Stimulated activated CD4-positive, alpha-beta T cell treated with anti-CD3 and anti-CD28 coated beads, TNF-alpha, amount 100 ng/mL, for 4 hours (primary cell): ENCODE data around the gene CST4.
"Not testable (repeated sequence)": the region's sequence is repeated elsewhere in the genome, so short reads cannot be mapped to it uniquely, and the experiment has no call there.

Source experiments
- DNase-seq, 3 experiments: peaks; one replicate each; pipeline ENCODE4 v3.0.0-alpha.2; 2020; ENCODE audit warnings: low read depth in 3 of 3

The CST4 gene

DNA sequence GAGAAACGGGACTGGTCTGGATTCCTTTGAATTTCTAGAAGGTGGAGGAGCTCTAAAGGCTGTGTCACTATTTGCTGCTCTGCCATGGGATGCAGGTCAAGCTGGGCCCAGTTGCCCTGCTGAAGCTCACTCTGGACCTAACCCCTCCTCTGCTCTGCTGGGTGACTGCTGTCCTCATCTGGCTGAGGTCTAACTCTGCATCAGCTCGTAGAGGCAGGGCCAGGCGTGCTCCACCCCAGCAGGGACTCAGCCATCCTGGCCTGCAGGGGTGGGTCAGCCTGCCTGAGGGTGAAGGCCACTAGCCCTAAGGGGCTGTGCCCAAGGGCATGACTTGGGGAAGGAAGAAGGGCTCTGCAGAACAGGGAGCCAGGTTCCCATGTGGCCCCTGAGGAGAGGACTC, 852 bp downstream of the CST4 start:
- no peak for DNase-seq

DNA sequence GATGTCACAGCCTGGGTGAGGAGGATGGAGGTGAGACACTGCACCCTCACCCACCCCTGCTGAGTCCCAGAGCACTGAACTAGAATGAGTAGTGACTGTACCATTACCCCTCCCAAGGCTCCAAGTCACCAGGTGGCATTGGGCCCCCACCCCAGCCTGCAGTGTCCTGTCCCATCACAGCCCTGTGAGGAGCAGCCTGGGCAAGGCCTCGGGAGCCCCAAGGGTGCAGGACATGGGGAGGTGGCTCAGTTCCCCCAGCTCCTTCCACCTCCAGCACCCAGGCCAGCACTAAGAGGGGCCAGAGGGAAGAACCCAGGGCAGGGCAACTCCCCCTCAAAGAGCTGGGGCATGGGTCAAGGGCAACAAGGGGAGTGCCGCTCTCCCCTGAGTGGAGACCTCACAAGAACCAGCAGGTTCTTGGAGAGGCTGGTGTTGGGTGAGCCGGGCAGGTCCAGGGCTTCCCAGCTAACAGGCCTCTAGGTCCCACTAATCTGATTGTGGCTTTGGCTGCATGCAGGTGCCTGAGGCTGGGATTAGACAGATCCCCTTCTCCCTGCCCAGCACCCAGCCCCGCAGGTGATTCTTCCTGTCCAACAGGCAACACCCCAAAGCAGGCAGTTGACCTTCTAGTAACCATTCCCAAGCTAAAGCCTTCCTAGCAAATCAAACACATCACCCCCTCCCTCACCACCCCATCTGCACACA, 2.6 kb downstream of the CST4 start:
- no peak for DNase-seq

GRCh38 chr20:23685529-23685896, 3.3 kb downstream of the CST4 start:
- DNase-seq = not testable (repeated sequence)

- no peak for DNase-seq
Observed at GRCh38 chr20:23684261-23684660, 4.6 kb downstream of the CST4 start.

GRCh38 chr20:23683807-23684206, 5.0 kb downstream of the CST4 start:
- DNase-seq = no peak

DNA sequence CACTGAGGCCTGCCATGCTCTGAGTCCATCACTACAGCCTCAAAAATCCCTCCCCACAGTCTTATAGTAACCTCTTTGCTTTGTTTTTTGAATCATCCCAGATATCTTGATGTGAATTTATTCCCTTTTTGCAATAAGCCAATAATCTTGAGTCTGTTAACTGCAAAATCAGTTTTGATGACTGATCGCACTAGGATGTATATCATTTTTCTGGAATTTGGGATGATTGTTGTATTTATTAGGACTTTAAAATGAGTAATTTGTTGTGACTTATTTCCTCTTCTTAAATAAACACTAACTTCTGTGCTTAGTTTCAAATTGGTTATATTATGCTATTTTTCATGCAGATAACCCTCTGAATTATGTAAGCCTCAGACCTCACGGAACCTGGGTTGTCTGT, 5.6 kb downstream of the CST4 start:
- no peak for DNase-seq

GRCh38 chr20:23680146-23680545, 8.7 kb downstream of the CST4 start:
- no peak for DNase-seq

- DNase-seq = no peak
Observed at GRCh38 chr20:23679133-23680092, 9.4 kb downstream of the CST4 start.

- no peak for DNase-seq
Observed at GRCh38 chr20:23673209-23673608, 15.6 kb downstream of the CST4 start.

GRCh38 chr20:23672158-23672557, 16.7 kb downstream of the CST4 start:
- no peak for DNase-seq

- DNase-seq = no peak
Observed at GRCh38 chr20:23671479-23671878, 17.4 kb downstream of the CST4 start.

- no peak for DNase-seq
Observed at GRCh38 chr20:23670361-23670760, 18.5 kb downstream of the CST4 start.

DNA sequence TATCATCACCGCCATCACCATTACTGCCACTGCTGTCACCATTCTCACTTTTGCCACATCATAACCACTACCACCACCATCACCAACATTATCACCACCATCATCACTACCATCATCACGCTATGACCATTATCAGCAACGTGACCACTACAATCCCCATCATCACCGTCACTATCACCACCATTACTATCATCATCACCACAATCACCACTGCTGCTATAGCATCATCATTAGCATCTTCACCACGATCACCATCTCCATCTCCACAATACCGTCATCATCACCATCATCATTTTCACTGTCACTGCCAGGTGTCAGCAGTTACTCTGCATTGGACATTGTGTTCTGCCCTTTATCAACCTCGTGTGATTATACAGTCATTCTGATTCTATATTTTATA, 19.0 kb downstream of the CST4 start:
- no peak for DNase-seq

GRCh38 chr20:23669327-23669726, 19.5 kb downstream of the CST4 start:
- no peak for DNase-seq

GRCh38 chr20:23668477-23668951, 20.3 kb downstream of the CST4 start:
- DNase-seq = no peak

- no peak for DNase-seq
Observed at GRCh38 chr20:23667666-23668065, 21.2 kb downstream of the CST4 start.

DNA sequence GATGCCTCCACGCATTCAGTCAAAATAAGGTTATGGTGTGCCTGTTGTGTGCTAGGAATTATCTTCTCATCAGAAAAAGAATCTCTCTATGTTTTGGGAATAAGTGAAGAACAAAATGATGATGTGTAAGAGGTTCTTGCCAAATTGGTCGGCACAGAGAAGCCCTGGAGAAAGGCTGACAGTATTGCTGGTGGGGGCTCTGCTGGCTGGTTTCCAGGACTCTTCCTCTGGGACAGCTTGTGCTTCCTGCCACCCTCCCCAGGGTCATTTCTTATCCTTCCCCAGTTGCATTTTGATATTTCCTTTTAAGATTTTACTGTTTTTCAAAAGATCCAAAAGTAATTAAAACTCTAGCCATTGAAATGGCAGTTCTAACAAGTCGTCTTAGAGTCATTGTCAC, 22.1 kb downstream of the CST4 start:
- no peak for DNase-seq

DNA sequence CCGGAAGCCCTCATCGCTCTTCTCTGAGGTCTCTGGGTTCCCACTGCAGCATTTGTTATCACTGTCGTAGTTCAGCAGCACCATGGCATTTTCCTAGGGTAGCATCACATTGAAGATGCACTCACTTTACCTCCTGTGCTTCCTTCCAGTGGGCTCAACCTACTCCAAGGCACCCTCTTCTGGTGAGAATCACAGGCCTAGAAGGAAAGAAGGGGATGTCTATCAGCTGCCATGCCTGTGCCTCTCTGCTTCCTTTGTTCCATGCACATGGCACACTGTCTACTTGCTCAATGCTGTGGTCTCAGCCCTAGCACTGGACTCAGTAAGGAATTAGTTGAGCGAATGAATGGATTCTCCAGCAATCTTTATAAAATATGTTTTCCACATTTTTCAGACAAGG, 22.6 kb downstream of the CST4 start:
- no peak for DNase-seq

- DNase-seq = no peak
Observed at GRCh38 chr20:23664954-23665353, 23.9 kb downstream of the CST4 start.

GRCh38 chr20:23664046-23664445, 24.8 kb downstream of the CST4 start:
- DNase-seq = not testable (repeated sequence)

- no peak for DNase-seq
Observed at GRCh38 chr20:23663180-23663579, 25.7 kb downstream of the CST4 start.

DNA sequence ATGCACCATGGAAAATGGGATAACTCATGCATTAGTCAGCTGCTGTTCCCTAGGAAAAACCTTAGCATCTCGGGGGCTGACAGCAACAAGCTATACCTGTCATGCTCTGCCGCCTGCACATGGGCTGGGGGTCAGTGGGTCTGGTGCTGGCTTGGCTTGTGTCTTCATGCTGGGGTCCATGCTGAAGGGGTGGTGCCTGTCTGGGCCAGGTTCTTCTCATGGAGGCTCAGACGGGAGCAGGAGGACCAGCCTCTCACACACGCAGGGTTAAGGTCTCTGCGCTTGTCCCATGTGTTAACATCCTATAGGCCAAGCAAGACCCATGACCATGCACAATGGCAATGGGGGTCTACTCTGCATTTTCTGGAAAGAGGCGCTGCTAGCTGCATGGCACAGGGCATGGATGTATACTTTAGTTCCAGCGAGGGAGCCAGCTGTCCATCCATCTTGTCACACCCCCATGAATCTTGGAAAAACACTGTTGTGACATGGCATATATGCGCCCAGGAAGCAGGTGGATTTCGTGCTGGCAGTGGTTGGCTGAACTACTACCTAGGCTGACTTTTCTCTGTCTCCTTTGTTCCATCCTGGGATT, 26.5 kb downstream of the CST4 start:
- no peak for DNase-seq

- DNase-seq = no peak
Observed at GRCh38 chr20:23661002-23661429, 27.8 kb downstream of the CST4 start.
